ENCODE data around the gene DAB2.

Gene DAB2

GRCh38 chr5:39447059-39447458 lies 22.3 kb upstream of the DAB2 start:
- DNase-seq, result no peak

- DNase-seq, result no peak
Observed at GRCh38 chr5:39446231-39446630, 21.5 kb upstream of the DAB2 start.

- no peak for DNase-seq
Observed at GRCh38 chr5:39443911-39444310, 19.1 kb upstream of the DAB2 start.

GRCh38 chr5:39442991-39443390 lies 18.2 kb upstream of the DAB2 start:
- no peak for DNase-seq

- DNase-seq, result no peak
Observed at GRCh38 chr5:39441838-39442237, 17.1 kb upstream of the DAB2 start.

DNA sequence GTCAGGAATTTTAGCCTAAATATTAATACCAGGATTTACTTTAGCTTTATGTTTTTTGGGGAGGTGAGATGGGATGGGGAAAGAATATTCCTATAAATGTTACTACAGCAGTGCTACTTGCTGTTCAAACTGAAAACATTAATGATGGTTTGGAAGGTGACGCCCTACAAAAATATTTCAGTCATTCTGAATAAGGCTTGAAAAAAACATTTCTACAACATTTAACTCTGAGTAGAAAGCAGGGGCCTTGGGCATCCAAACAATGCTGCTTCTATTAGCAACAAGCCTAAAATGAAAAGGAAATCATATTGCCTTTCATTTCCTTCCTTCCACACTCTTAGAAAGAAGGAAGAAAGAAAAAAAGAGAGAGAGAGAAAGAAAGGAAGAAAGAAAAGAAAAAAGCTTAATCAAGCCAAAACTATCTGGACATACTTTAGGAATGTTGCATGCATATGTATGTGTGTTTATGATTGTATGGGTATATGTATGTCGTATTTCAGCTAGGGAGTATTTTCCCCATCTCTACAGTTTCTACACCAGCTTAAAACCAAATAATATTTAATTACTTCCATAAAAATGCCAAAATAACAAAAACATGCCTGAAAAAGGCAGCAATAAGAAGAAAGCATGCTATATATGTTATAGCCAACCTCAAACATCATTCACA lies 16.3 kb upstream of the DAB2 start:
- DNase-seq, result no peak

DNA sequence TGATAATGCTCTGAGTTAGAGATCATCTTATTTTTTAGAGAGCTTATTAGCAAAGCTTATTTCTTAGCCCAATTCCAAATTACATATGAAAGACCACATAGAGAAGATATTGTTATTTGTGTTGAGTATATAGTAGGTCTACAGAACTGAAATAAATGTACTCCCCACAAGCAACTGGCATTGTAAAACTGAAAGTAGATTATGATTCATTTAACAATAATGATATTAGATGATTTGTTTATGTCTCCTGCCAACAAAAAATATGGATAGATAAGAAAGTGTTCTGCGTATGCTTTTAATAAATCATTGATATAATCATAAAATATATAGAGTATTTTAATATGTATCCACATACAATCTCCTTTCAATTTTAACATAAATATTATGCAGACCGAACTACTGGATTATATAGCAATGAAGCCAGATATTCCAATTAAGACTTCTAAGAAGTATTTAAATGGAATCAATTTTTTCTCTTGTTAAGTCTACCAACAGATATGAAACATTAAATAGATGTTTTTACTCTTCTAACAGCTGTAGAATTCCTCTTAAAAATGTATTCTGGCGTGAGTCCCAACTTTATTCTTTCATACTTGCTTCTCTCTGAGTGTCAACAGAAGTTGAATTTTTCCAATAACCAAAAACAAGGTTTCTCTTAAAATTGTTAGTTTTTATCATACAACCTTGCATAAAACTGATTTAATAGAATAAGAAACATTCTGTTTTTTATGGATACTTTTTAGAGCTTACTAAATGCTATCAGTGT lies 15.6 kb upstream of the DAB2 start:
- no peak for DNase-seq

GRCh38 chr5:39439582-39440162 lies 14.9 kb upstream of the DAB2 start:
- no peak for DNase-seq

- DNase-seq, result no peak
Observed at GRCh38 chr5:39437467-39437866, 12.7 kb upstream of the DAB2 start.

DNA sequence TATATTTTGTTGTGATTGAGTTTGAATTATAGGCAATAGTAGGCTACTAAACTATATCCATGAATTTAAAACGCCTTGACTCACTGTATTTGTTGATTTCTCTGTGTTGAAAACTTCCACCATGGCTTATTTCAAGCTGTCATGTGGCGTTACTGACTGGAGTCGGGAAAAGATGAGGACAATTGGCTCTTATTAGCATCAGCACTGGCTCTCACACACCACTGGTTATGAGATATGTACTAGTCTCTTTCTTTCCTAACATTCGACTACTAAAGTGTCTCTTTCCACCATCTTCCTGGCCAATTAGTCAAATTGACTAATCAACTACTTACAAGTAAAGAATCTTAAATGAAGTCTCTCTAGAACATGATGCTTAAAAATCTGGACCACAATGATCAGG lies 9.1 kb upstream of the DAB2 start:
- no peak for DNase-seq

DNA sequence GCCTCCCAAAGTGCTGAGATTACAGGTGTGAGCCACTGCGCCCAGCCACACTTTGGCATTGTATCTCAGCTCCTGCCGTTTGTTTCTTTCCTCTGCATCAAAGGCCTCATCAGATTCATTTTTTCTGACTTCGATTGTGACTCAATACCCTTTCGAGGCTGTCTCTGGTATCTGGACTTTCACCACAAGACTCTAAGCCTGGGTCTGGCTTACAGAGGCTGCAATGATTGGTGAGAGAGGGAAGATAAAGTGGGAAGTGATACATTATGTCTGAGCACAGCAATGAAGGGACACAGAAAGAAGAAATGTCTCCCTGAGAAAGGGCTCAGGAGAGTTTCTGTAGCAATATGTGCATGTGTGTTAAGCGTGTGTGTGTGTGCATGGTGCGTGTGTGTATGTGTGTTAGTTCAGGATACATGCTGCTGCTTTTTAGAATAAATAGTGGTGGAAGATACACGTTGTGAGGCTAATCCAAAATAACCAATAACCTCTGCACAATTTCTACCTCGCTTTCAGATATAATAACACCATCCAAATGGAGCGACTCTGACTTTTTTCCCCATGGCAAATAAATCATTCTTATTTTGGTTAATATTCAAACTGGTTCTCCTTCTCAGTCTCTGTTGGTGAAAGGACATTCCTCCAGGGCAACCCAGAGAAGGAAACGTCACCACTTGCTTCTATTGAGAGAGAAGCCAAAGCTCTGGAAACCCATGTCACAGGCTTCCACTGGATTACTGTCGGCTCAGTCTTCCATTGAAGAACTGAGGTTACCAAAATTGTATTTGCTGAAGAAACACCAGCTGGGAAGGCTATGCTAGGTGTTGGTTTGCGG lies 8.1 kb upstream of the DAB2 start:
- no peak for DNase-seq

DNA sequence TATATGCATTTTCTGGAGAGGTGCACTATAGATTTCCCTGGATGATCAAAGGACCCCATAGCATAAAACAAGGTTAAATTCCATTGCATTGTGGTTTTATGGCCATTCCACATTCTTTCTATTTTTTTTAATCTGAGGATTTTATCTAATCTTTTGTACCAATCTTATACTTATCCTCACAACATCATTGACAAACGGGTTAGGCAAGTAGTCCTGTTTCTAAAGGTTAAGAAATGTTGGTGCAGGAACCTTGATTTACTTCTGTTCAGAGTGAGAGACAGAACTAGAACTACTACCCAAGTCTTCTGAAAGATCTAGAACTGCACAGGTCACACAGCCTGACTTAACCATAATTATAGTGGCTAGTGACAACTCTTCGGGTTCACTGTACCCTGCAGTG lies 5.7 kb upstream of the DAB2 start:
- no peak for DNase-seq

DNA sequence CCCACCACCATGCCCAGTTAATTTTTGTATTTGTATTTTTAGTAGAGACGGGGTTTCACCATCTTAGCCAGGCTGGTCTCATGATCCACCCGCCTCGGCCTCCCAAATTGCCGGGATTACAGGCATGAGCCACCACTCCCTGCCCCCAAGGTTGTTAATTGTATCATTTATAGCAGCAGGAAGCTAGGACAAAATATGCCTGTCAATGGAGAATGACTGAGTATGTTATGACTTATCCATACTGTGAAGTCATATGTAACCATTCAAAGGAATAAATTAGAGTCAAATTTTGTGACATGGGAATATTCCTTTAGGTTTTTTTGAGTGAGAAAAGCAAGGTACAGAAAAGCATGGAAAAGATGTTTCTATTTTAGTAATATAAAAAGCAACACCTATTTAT lies 3.9 kb upstream of the DAB2 start:
- no peak for DNase-seq

DNA sequence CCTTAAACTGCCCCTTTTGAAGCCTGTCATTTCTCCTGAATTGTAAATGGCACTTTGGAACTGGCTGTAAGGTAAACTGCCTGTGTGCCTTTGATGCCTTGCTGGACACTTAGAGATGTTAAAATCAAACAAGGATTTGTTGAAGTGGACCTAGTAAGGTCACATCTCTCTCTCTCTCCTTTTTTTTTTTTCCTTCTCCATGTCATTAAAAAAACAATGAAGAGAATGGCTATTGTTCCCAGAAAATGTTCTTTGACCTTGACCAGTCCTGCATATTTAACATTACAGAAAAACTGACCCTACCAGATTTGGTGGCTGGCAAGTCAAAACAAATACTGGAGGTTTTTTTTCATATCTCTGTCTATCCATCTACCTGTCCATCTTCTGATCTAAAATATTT lies 2.9 kb upstream of the DAB2 start:
- no peak for DNase-seq

DNA sequence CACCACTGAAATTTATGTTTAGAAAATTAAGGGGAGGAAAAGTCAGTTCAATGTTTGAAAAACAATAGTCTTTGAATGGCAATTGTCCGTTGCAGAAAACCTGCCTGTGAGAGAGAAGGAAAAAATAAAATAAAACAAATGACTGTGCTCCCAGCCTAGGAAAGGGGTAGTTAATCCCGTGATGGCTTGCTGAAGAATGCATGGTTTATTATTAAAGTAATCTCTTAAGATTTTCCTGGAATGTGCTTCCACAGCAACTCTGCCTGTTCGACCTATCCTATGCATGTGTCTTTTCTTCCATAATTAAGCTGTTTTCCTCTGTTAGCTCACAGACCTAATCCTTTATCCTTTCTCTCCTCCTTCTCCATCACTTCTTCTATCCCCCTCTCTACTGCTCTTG lies 2.4 kb upstream of the DAB2 start:
- DNase-seq, result no peak

DNA sequence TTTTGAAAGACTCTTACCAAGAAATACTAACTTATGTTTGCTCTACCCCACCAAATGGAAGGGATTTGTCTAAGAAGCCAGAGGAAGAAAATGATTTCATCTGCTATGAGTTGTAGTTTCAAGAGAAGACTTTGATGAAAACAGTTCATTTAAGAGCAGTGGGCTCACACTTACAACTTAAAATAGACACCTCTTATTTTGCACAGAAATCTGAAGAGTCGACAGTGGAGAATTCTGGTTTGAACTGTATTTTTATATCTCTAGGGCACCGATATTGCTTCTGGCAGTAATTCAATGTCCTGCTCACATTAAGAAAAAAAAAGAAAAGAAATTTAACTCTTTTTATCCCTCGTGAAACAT lies 1.9 kb upstream of the DAB2 start:
- DNase-seq, result no peak

GRCh38 chr5:39426051-39426745 lies 1.4 kb upstream of the DAB2 start:
- DNase-seq, result no peak

- no peak for DNase-seq
Observed at GRCh38 chr5:39423331-39423751, 1.4 kb downstream of the DAB2 start.

GRCh38 chr5:39422728-39423285 lies 2.0 kb downstream of the DAB2 start:
- DNase-seq, result no peak

GRCh38 chr5:39422036-39422606 lies 2.7 kb downstream of the DAB2 start:
- DNase-seq, result no peak

DNA sequence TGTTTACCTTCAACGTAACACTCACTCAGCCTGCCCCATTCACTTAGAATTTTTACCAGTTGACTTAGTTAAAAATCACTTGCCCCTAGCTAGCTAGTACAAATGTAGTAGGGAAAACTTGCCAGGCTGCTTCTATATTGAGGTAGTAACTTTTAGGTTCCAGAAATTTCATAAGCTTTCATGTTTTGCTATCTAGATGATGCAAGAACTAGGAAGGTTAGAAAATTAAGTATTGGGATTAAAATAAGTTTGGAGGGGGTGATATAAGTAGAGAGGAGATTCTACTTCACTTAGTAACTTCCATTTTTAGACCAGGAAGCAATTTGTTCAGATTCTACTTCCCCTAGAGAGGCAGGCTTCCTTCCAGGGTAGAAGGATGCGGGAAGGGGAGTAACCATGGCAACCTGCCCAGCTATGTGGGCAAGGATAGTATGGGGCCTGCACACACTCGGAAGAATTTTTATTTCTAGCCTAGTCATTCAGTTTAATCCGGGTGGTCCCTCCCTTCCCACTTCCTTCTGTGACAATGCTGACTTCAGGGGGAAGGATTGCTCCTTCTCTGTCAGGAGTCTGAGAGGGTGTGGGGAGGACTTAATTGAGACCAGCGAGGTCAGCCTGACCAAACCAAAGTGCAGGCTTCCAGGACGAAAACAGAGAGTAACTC lies 4.2 kb downstream of the DAB2 start:
- no peak for DNase-seq

GRCh38 chr5:39419796-39420195 lies 5.0 kb downstream of the DAB2 start:
- DNase-seq, result no peak

All from activated T-cell treated with anti-CD3 and anti-CD28 coated beads, Interleukin-2, amount 50 U/mL, for 1 hour (primary cell).